SH-SY5Y (cell line): ENCODE measurements around the gene DHCR7.

Experiments used
- GATA2 ChIP-seq: IDR thresholded peaks from 2 replicates; pipeline ENCODE4 v1.6.1; 2011; ENCODE audit warnings: mild to moderate bottlenecking, low read depth, low read length
- GATA3 ChIP-seq: IDR thresholded peaks from 2 replicates; pipeline ENCODE4 v1.6.1; 2011; ENCODE audit warnings: low read depth, mild to moderate bottlenecking, low read length, moderate library complexity

- TF ChIP-seq GATA3 (no peak), GATA2 (no peak)
These were observed 43.3 kb upstream of the DHCR7 start for GRCh38 chr11:71491531-71491930.
